HG02798 (cell line): Measurements from ENCODE around the gene UBE2V1.
"Not testable (repeated sequence)": the region's sequence is repeated elsewhere in the genome, so short reads cannot be mapped to it uniquely, and the experiment has no call there.

Source experiments
- ATAC-seq: cut with Tn5 transposase; IDR thresholded peaks from one replicate; pipeline ENCODE4 v1.9.1; 2021; ENCODE audit warnings: mild to moderate bottlenecking; ENCODE audit not compliant: unreplicated experiment, poor library complexity

Gene UBE2V1

GRCh38 chr20:50099113-50099512, 13.8 kb downstream of the UBE2V1 start:
- ATAC-seq: no peak

GRCh38 chr20:50098259-50098658, 14.7 kb downstream of the UBE2V1 start:
- ATAC-seq: no peak

- no peak for ATAC-seq
These were observed 15.1 kb downstream of the UBE2V1 start for GRCh38 chr20:50097843-50098242.

GRCh38 chr20:50096237-50096636, 16.7 kb downstream of the UBE2V1 start:
- no peak for ATAC-seq

GRCh38 chr20:50095476-50096078, 17.4 kb downstream of the UBE2V1 start:
- ATAC-seq: no peak

GRCh38 chr20:50094522-50094921, 18.4 kb downstream of the UBE2V1 start:
- ATAC-seq: no peak

GRCh38 chr20:50093240-50093639, 19.7 kb downstream of the UBE2V1 start:
- no peak for ATAC-seq

- ATAC-seq: no peak
These were observed 20.5 kb downstream of the UBE2V1 start for GRCh38 chr20:50092436-50092835.

GRCh38 chr20:50089787-50090177, 23.2 kb downstream of the UBE2V1 start:
- ATAC-seq: no peak

GRCh38 chr20:50089140-50089786, 23.7 kb downstream of the UBE2V1 start:
- ATAC-seq: no peak

GRCh38 chr20:50088022-50088421, 24.9 kb downstream of the UBE2V1 start:
- no peak for ATAC-seq

- no peak for ATAC-seq
These were observed 27.2 kb downstream of the UBE2V1 start for GRCh38 chr20:50085481-50086365.

GRCh38 chr20:50085146-50085480, 27.8 kb downstream of the UBE2V1 start:
- no peak for ATAC-seq

- no peak for ATAC-seq
These were observed 29.9 kb downstream of the UBE2V1 start for GRCh38 chr20:50083034-50083433.

GRCh38 chr20:50082056-50082455, 30.9 kb downstream of the UBE2V1 start:
- ATAC-seq: not testable (repeated sequence)

- ATAC-seq: no peak
These were observed 34.9 kb downstream of the UBE2V1 start for GRCh38 chr20:50077818-50078601.

- no peak for ATAC-seq
These were observed 39.5 kb downstream of the UBE2V1 start for GRCh38 chr20:50073500-50073899.

- peak; percentile 92 for ATAC-seq
These were observed 41.7 kb downstream of the UBE2V1 start for GRCh38 chr20:50071039-50071888.

GRCh38 chr20:50070361-50070760, 42.6 kb downstream of the UBE2V1 start:
- no peak for ATAC-seq
